Stimulated activated CD8-positive, alpha-beta memory T cell treated with anti-CD3 and anti-CD28 coated beads, Interleukin-7, amount 100 ng/mL, for 1 hour (primary cell): ENCODE results near the gene NDST1.

ENCODE experiments used
- DNase-seq, 2 donors: peaks; one replicate each; pipeline ENCODE4 v3.0.0-alpha.2; 2020; ENCODE audit warnings: low read depth in 2 of 2

The NDST1 gene

GRCh38 chr5:150570333-150570732 is 62.4 kb downstream of the NDST1 start:
- DNase-seq, result no peak

DNA sequence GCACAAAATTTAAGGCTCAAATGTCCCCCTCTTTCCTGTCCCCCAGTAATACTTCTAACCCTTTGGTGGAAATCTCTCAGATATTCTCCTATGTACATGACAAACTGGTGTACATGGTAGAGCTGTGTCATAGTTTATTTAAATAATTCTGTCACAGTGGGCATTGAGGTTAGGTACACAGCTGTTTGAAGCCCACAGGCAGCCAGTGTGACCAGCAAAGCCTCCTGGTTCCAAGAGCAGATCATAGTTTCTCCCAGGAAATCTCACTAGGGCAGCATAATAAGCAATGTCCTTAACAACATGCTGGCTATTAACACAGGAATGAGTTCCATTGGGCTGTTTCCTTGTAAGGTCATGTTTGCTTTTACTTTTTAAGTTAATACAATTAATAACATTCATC is 63.9 kb downstream of the NDST1 start:
- DNase-seq, result no peak

GRCh38 chr5:150573216-150573615 is 65.3 kb downstream of the NDST1 start:
- no peak for DNase-seq

- DNase-seq, result no peak
Observed at GRCh38 chr5:150573867-150574817, 66.2 kb downstream of the NDST1 start.

- no peak for DNase-seq
Observed at GRCh38 chr5:150574818-150575547, 67.1 kb downstream of the NDST1 start.

DNA sequence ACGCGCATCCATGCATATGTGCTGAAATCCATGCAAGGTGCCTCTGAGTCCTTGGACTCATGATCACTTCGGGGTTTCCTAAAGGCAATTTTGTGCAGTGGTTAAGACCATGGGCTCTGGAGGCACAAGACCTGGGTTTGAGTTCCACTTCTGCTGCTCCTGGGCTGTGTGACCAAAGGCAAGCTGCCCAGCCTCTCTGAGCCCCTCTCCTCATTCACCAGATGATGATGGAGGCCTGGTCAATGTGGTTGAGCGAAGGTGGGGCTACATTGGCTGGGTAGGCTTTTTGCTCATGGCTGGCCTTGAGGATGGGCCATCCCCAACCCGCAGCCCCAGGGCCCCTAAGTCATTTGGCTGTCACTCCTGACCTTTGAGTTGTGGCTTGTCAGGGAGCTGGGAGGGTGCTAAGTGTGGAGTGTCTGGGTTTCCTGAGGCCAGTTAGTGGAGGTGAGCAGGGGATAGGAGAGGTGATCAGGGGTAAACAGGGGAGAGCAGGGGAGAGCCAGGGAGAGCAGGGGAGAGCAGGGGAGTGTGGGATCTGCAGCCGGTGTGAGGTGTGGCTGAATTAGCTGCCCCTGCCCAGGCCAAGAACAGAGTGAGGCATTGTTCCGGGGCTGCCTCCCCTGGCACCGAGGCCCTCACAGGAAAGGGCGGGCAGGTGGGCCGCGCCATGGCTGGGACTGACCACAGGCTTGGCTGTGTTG is 68.0 kb downstream of the NDST1 start:
- no peak for DNase-seq

DNA sequence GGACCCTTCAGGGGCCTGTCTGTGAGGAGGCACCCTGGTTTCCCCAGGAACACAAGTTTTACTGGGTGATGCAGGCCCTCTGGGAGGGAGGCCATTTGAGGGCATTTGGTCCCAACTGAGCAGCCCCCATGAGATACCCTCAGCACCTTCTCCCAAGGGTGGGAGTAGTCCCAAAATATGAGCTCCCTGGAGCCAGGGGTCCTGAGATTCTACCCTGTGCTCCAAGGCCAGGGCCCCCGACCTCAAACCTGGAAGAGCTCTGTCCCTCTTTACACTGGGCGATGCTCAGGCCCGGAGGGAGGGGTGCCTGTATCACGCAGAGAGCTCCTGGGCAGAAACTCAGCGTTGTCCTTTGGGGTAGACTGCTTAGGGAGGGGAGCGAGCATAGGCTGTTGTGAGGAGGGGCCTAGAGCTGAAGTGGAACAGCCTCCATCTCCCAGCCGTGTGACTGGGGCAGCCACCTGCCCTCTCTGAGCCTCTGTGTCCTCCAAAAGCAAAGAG is 68.6 kb downstream of the NDST1 start:
- DNase-seq, result no peak

DNA sequence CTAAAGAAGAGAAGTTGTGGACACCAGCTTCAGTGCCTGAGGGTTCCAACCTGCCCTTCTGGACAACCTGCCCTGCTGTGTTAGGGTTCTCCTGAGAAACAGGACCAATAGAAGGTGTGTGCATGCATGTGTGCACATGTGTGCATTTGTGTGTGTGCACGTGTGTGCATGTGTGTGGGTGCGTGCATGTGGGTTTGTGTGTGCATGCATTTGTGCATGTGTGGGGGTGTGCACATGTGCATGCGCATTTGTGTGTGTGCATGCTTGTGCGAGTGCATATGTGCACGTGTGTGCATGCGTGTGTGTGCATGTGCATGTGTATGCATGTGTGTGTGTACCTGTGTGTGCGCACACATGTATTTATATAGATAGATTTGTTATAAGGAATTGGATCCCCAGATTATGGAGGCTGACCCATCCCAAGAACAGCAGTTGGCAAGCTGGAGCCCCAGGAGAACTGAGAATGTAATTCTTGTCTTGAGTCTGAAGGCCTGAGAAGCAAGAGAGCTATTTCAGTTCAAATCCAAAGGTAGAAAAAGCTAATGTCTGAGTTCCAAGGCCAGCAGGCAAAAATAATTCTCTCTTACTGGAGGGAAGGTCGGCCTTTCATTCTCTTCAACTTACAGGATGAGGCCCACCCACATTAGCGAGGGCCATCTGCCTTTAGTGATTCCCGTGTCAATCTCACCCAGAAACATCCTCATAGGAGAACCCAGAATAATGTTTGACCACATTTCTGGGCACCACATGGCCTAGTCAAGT is 69.6 kb downstream of the NDST1 start:
- DNase-seq, result no peak

DNA sequence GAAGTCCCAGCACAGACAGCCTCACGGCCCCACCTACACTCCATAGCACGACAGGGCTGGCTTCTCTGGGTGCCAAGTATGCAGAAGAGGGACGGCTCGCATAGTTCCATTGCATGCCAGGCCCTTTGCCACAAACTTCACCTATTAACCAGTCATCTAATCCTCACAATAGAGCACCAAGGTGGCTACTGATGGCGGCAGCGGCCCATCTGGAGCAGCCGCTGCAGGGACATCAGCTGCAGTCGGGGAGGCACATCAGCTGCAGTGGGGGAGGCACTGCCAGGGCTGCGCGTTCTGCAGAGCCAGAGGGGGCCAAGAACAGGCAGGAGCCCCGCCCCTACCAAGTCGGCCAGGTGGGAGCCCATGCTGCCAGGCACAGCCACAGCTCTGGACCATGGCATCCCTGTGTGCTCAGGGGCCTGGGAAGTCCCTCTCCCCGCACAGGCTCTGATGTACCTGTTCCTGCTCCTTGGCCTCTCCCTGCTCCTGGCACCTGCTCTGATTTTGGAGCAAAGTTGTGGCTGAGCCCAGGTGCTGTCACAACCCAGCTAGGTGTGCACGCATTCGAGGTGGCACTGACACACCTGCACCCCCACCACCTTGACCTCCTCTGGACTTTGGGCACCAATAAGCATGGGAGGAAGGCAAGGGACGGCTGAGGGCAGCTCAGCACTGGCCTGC is 71.0 kb downstream of the NDST1 start:
- DNase-seq, result no peak

GRCh38 chr5:150579462-150580400 is 71.8 kb downstream of the NDST1 start:
- DNase-seq, result no peak

DNA sequence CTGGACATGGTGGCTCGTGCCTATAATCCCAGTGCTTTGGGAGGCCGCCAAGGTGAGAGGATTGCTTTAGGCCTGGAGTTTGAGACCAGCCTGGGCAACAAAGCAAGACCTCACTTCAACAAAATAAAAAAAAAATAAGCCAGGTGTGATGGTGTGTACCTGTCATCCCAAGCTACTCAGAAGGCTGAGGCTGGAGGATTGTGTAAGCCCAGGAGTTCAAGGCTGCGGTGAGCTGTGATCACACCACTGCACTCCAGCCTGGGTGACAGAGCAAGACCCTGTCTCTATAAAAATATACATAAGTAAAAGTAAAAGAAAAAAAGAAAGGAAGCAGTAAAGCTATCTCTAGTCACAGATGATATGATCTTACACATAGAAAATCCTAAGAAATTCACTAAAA is 73.0 kb downstream of the NDST1 start:
- no peak for DNase-seq

DNA sequence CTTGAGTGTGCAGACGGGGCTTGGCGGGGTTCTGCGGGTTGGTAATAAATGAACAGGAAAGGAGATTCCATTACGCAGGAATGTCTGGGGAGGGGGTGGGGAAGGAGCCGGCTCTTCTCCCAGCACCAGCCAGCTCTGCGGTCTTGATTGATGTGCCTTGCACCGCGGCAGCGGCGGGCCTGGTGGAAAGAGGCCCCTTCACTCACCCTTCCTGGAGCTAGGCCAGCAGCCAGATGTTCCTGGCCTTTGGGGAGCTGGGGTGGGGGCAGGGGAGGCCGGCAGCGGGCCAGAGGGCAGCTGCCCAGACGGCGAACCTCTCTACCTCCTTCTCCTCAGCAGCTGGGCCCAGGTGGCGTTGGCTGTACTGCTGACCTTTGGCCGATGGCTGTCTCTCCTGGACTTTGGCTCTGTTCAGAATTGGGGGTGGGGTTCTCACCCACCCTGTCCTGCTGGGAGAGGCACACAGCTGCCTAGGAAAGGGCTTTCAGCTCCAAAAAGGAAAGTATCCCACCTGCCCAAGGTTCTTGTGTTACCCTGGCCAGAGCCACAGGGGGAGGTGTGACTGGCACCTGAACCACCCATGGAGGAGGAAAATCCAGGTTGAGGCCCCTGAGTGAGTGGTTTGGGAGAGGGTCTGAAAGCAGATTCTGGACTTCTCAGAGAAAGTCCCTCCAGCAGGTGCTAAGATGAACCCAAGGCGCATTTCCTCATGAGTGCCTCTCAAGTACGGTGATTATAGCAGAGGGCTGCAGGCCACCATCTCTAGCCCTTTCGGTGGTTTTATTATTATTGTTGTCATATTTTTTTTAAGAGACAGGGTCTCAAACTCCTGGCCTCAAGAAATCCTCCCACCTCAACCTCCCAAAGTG is 74.5 kb downstream of the NDST1 start:
- DNase-seq, result no peak

GRCh38 chr5:150583541-150584225 is 75.8 kb downstream of the NDST1 start:
- DNase-seq, result no peak

DNA sequence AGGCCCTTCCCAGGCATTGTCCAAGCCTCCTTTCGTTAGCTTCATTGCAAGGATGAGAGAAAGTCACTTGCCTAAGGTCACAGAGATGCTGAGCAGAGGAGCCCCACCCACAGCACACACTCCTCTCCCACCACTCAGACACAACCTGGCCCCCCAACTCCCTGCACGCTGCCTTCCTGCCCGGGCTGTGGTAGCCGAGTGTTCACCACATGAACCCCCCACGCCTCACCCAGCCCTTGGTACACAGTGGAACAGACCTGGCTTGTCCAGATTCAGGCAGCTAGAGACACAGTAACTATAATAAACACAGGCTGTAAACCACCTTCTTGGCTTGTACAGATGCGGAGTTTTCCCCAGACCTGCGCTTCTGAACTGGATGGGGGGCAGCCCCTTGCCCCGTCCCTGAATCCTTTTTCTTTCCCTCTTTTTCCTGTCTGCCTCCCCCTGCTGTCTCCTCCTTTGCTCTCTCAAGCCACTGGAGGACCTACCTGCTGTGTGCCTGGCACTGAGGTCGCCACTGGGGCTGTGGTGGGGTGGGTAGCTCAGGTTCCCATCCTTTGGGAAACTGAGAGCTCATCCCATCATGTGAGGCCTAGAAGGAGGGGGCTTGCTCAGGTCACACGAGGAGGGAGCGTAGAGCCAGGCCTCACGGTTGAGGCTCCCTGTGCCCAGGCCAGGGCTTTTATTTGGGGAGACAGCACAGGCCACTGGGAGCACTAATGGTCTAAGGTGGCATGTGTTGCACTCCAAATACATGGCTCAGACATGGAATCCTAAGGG is 76.8 kb downstream of the NDST1 start:
- no peak for DNase-seq

DNA sequence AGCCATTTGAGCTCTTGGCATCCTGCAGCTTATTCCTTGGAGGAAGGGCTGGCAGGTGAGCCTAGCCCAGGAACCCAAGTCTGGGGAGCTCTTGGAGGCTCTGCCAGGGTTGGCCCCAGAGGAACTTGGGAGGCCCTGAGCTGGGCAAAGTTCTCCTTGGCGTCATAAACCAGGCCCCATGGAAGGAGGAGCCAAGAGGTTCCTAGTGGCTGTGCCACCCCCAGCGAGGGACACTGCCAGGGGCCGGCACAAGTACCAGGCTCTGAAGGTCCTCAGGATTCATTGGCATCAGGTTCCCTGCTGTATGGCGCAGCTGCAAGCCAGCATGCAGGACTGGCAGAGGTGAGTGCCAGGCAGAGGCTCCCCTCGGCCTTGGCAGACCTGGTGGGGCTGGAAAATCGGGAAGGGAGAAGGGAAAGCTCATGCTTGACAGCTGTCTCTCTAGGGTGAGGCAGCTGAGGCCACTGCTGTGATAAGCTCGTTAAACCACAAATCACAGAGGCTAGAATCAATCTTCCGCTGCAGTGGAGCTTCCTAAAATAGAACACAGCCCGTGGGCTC is 77.9 kb downstream of the NDST1 start:
- no peak for DNase-seq

GRCh38 chr5:150587016-150587415 is 79.1 kb downstream of the NDST1 start:
- DNase-seq, result no peak
